Stimulated activated CD4-positive, alpha-beta T cell treated with anti-CD3 and anti-CD28 coated beads, Interleukin-1b, Interleukin-23, amount 100 ng/mL, for 4 hours (primary cell): ENCODE data around the gene C2orf76.
"Not testable (repeated sequence)": the region's sequence is repeated elsewhere in the genome, so short reads cannot be mapped to it uniquely, and the experiment has no call there.

Experiments
- DNase-seq, 2 donors: peaks; one replicate each; pipeline ENCODE4 v3.0.0-alpha.2; 2020; ENCODE audit warnings: low read depth in 2 of 2

The C2orf76 gene

GRCh38 chr2:119366649-119367471 lies at the start of gene C2orf76, which contains the start of gene DBI:
Gene C2orf76 (minus strand): TSS chr2:119366834. CDS start chr2:119339959, 26,875 bp downstream.
Gene DBI (plus strand): TSS chr2:119366977. CDS start chr2:119367052, 75 bp downstream.
- peak; percentile 85 to 87 for DNase-seq

- DNase-seq, result no peak
Observed at GRCh38 chr2:119415630-119416029, 49.0 kb upstream of the C2orf76 start.

DNA sequence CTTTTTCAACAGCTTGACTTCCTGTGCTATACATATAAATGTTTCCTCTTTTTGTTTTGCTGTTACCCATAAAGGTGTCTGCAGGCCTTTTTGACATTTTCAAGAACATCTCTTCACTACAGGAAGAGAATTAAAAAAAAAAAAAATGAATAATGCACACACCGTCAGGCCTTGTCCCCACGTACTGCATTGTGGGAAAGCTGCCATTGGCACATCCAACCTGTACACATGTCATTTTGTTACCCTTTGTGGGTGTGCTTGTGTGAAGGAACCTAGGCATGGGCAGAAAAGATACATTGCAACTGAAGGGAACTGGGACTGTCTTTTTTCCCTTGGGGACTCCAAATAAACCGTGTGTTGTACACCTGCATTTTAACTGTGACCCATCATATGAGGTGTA lies 48.3 kb upstream of the C2orf76 start:
- DNase-seq, result no peak

DNA sequence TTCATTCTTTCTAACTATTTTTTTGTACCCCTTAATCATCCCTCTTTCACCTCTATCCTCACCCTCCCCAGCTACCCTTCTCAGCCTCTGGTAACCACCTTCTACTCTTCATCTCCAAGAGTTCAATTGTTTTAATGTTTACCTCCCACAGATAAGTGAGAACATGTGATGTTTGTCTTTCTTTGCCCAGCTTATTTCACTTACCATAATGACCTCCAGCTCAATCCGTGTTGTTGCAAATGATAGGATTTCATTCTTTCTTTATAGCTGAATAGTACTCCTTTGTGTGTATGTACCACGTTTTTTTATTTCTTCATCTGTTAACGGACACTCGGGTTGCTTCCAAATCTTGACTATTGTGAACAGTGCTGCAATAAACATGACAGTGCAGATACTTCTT lies 42.9 kb upstream of the C2orf76 start:
- DNase-seq, result no peak

- DNase-seq, result no peak
Observed at GRCh38 chr2:119408221-119408619, 41.6 kb upstream of the C2orf76 start.

- peak in 1 of 2 donors; percentile 9 for DNase-seq
Observed at GRCh38 chr2:119407430-119408220, 41.0 kb upstream of the C2orf76 start.

- no peak for DNase-seq
Observed at GRCh38 chr2:119405151-119405550, 38.5 kb upstream of the C2orf76 start.

DNA sequence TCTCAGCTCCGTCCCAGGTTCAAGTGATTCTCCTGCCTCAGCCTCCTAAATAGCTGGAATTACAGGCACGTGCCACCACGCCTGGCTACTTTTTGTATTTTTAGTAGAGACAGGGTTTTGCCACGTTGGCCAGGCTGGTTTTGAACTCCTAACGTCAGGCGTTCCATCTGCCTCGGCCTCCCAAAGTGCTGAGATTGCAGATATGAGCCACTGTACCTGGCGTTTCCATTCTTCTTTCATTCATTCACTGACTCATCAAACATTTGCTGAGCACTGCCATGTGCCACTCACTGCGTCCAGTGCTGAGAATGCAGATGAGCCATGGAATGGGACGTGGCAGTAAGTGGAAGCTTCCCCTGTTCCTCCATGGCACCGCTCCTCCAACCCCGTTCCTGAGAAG lies 37.0 kb upstream of the C2orf76 start:
- DNase-seq, result not testable (repeated sequence)

- DNase-seq, result no peak
Observed at GRCh38 chr2:119402645-119403560, 36.3 kb upstream of the C2orf76 start.

DNA sequence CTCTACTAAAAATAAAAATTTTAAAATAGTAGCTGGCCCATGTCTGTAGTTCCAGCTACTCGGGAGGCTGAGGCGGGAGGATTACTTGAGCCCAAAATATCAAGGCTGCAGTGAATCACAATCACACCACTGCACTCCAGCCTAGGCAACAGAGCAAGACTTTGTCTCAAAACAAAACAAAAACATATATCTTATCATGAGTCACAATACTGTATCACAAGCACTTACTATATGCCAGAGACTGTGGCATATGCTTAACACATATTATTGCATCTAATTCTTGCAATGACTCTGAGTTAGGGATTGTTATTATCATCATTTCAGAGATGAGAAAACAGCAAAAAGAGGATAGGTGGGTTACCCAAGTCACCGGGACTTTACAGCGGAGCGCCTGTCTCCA lies 35.5 kb upstream of the C2orf76 start:
- DNase-seq, result no peak

DNA sequence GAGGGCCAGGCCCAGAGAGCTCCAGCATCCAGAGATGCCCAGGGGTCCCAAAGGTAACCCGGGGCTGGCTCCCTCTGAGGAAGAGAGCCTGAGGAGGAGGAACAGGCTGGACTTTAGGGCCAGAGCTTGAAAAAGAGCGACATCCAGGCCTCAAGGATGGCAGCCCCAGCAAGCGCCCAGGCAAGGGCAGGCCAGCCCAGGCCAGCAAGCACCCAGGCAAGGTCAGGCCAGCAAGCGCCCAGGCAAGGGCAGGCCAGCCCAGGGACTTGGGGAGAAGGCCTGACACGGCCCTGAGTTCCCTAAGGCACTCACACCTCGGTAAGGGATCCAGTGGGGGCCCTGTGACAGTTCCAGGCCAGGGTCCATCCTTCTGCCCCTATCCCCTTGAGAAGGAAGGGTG lies 30.6 kb upstream of the C2orf76 start:
- no peak for DNase-seq

- no peak for DNase-seq
Observed at GRCh38 chr2:119393971-119394748, 27.5 kb upstream of the C2orf76 start.

- no peak for DNase-seq
Observed at GRCh38 chr2:119389615-119390306, 23.1 kb upstream of the C2orf76 start.

DNA sequence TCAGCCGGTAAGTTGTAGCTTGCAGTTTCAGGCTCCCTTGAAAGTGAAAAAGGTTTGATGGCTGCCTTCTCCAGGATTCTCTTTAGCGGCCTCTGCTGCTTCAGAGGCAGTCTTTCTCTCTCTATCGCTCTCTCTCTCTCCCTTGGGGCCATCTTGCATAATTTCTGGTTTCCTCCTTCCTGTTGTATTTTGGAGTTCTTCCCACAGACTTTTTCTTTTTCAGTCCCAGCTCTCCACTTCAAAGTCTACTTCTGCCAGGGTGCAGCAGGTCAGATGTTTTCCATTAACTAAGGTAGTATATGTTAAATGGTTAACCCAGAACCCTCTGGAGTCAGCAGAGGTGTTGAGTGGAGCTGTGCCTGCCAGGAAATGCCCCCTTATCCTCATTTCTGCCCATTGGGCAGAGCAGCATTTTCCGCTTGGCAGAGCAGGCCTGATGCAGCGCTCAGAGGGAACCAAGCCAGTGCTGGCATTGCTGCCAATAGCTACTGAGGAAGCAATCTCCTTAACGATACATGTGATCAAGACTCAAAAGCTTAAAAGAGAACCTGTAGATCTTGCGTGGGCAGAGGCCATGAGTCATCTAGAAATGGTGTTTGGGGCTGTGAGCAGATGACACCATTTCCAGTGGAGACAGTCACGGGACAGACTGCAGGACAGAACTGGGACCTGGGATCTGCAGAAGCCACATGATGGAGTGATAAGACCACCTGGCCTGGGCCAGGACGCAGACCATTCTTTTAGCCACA lies 20.9 kb upstream of the C2orf76 start:
- no peak for DNase-seq

GRCh38 chr2:119385466-119385865 lies 18.8 kb upstream of the C2orf76 start:
- DNase-seq, result no peak

- DNase-seq, result no peak
Observed at GRCh38 chr2:119384971-119385370, 18.3 kb upstream of the C2orf76 start.

DNA sequence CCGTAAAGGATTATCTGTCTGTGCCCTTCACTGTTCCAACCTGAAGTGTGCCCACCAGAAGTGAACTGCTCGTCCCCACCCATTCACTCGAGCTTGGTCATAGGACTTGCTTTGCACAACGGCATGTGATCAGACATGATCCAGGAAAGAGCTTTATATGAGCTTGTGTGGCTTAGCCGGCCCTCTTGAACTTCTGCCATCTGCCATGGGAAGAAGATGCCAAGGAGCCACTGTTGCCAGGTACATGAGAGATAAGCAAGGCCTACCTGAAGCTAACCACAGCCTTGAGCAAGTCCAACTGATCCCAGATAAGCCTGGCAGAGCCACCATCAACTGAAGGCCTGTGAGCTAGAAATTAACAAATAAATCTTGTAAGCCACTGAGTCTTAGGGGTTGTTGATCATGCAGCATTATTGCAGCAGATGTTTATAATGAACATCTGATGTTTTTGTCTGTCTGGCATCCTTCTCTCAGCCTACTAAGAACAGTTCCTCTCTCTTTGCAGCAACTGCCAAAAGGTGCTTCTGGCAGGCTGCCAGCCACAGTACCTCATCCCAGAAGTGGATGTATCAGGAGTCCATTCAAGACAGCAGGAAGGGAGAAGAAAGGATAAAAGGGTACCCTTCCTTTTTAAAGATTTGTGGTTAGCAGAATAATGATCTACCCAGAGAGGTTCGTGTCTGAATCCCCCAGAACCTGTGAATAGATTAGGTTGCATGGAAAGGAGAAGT lies 16.9 kb upstream of the C2orf76 start:
- no peak for DNase-seq

GRCh38 chr2:119378566-119378965 lies 11.9 kb upstream of the C2orf76 start:
- no peak for DNase-seq

DNA sequence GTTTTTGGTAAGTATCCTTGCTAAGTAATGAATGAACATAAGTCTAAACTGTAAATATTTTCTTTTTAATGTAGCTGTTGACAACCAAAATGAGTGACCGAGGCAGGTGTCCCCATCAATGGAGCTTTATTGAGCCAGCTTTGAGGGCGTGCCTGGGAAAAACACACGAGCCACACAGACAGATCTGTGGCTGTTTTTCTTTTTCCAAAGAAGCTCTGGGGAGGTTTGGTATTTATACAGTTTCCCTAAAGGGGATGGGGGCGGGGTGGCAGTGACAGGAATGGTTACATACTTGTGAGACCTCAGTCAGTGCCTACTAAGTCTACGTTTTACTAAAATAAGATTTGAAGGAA lies 11.3 kb upstream of the C2orf76 start:
- no peak for DNase-seq
